Activated CD4-positive, alpha-beta memory T cell treated with anti-CD3 and anti-CD28 coated beads, Interleukin-2, amount 10 ng/mL, durations not matched to agents 7 days and 5 days (primary cell): ENCODE measurements around the gene UTP25. TPM values are rescaled to one million over a fixed set of nuclear protein-coding genes. Genes with fewer than 3 reads are reported as not detected.

ENCODE experiments used
- CTCF ChIA-PET: fragments of 350-600 bp; sonication (Branson Sonifier 250); formaldehyde crosslinking; loops from one replicate; lab custom pipeline; 2021; ENCODE audit warnings: antibody characterized with exemption, inconsistent platforms; lab: Charles Lee
- POLR2A ChIA-PET: fragments of 350-600 bp; sonication (Branson Sonifier 250); formaldehyde crosslinking; loops from one replicate; lab custom pipeline; 2021; ENCODE audit warnings: antibody characterized with exemption; lab: Charles Lee
- DNase-seq: peaks from one replicate; pipeline ENCODE4 v3.0.0-alpha.2; 2020
- H3K27ac Mint-ChIP-seq: one replicate; pipeline ENCODE4 v1.8.0; 2021; ENCODE audit warnings: mild to moderate bottlenecking, mixed read lengths
- H3K27me3 Mint-ChIP-seq: one replicate; pipeline ENCODE4 v1.8.0; 2021; ENCODE audit warnings: mixed read lengths
- H3K36me3 Mint-ChIP-seq: one replicate; pipeline ENCODE4 v1.8.0; 2021; ENCODE audit warnings: low read depth, mixed read lengths
- H3K4me1 Mint-ChIP-seq: one replicate; pipeline ENCODE4 v1.8.0; 2021; ENCODE audit warnings: mixed read lengths
- H3K4me3 Mint-ChIP-seq: one replicate; pipeline ENCODE4 v1.8.0; 2021; ENCODE audit warnings: mild to moderate bottlenecking, mixed read lengths
- H3K9me3 Mint-ChIP-seq: one replicate; pipeline ENCODE4 v1.8.0; 2021; ENCODE audit warnings: mixed read lengths
- total RNA-seq, 2 experiments: library from RNA; stranded (reverse); gene quantifications; one replicate each; pipeline ENCODE4 v1.2.3, GENCODE V29; 2021

UTP25 gene
- total RNA-seq, 2 experiments from 2014 or later = 5.7 to 5.8 TPM

- POLR2A ChIA-PET = no interaction called here
- H3K9me3 Mint-ChIP-seq = no peaks in the 10 kb centered on the region
Observed at GRCh38 chr1:209870151-209870831, 42.5 kb downstream of the UTP25 start.

GRCh38 chr1:209871006-209871405 lies 43.2 kb downstream of the UTP25 start:
- H3K36me3 Mint-ChIP-seq = no peaks in the 10 kb centered on the region
- DNase-seq = no peak
- H3K4me3 Mint-ChIP-seq = no peak overlapping the region
- CTCF ChIA-PET = interaction anchor here (2.8 kb wide), 1 partner anchor 11 kb away, joined by 11 read pairs; no protein-coding TSS in a partner anchor
- H3K27ac Mint-ChIP-seq = no peak overlapping the region
- POLR2A ChIA-PET = no interaction called here
- H3K4me1 Mint-ChIP-seq = no peaks in the 10 kb centered on the region
- peaks cover 44% of the 10 kb centered on the region for H3K27me3 Mint-ChIP-seq
- no peaks in the 10 kb centered on the region for H3K9me3 Mint-ChIP-seq

More at GRCh38 chr1:209870151-209870831, 42.5 kb downstream of the UTP25 start:
- no peak overlapping the region for H3K27ac Mint-ChIP-seq
- H3K4me3 Mint-ChIP-seq = no peak overlapping the region
- DNase-seq = no peak
- H3K4me1 Mint-ChIP-seq = no peaks in the 10 kb centered on the region
- CTCF ChIA-PET = interaction anchor here (2.8 kb wide), 1 partner anchor 10 kb away, joined by 11 read pairs; no protein-coding TSS in a partner anchor
- H3K27me3 Mint-ChIP-seq = peaks cover 41% of the 10 kb centered on the region
- no peaks in the 10 kb centered on the region for H3K36me3 Mint-ChIP-seq

DNA sequence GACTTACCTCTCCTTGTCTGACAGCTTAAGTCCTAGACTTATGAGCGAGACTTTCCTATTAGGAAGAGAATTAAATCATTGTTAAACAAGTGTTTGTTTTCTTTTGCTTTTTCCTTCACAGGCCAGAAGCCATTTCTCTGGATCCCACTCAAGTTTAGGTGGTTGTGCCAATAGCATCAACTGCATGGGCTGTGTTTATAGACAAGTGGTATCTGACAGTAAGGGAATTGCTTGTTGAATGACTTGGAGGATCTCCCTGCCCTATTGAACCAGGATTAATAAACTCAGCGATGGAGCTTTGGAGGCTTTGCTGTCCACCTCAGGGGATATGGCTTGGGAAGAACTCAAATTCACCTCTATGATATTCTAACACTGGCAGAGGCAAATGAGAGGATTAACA lies 43.7 kb downstream of the UTP25 start:
- ChIA-PET CTCF (interaction anchor here (2.8 kb wide), 1 partner anchor 11 kb away, joined by 11 read pairs; no protein-coding TSS in a partner anchor), POLR2A (no interaction called here)
- H3K27me3 Mint-ChIP-seq = peaks cover 43% of the 10 kb centered on the region
- H3K27ac Mint-ChIP-seq = no peak overlapping the region
- H3K9me3 Mint-ChIP-seq = no peaks in the 10 kb centered on the region
- H3K4me1 Mint-ChIP-seq = no peaks in the 10 kb centered on the region
- no peak for DNase-seq
- no peaks in the 10 kb centered on the region for H3K36me3 Mint-ChIP-seq
- H3K4me3 Mint-ChIP-seq = no peak overlapping the region

DNA sequence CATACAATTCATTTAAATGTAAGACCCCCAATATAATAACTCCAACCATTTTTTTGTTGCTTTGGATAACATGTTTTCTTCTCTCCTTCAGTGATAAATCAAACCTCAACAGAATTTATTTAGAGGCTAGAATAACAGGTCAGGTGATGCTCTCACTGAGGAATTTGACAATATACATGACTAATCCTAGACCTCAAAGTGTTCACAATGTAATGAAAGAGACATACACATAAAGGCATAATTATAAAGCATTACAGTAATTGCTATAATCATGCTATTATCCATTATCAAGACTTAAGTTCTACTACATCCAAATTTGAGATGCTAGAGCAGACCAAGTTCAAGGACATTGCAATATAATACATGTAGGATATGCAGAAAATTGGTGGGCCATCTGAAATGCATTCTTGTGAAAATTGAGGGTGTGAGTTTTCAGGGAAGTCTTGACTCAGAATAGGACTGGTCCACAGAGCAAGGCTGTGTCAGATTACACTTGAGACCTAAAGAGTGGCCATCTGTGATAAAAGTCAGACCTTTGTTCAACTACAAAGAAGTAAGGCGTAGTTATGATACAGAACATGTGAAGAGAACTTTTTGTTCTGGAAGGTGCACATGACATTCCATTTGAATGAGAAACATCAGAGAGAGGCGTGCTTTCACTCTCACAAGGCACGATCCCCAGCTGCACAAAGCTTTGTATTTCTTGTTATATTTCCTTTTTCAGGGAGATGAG lies 45.5 kb downstream of the UTP25 start:
- no peak overlapping the region for H3K27ac Mint-ChIP-seq
- ChIA-PET POLR2A (no interaction called here), CTCF (no interaction called here)
- H3K4me3 Mint-ChIP-seq = no peak overlapping the region
- no peaks in the 10 kb centered on the region for H3K4me1 Mint-ChIP-seq
- H3K36me3 Mint-ChIP-seq = no peaks in the 10 kb centered on the region
- peaks cover 46% of the 10 kb centered on the region for H3K27me3 Mint-ChIP-seq
- DNase-seq = no peak
- no peaks in the 10 kb centered on the region for H3K9me3 Mint-ChIP-seq

- Mint-ChIP-seq H3K27ac (no peak overlapping the region), H3K4me1 (no peaks in the 10 kb centered on the region), H3K27me3 (peaks cover 43% of the 10 kb centered on the region), H3K4me3 (no peak overlapping the region), H3K36me3 (no peaks in the 10 kb centered on the region), H3K9me3 (no peaks in the 10 kb centered on the region)
- CTCF ChIA-PET = interaction anchor here (0.5 kb wide), 1 partner anchor 226 kb away, joined by 3 read pairs; no protein-coding TSS in a partner anchor
- POLR2A ChIA-PET = no interaction called here
- DNase-seq = no peak
Observed at GRCh38 chr1:209875515-209875914, 47.7 kb downstream of the UTP25 start.

GRCh38 chr1:209876078-209876800 lies 48.5 kb downstream of the UTP25 start:
- Mint-ChIP-seq H3K4me1 (no peaks in the 10 kb centered on the region), H3K36me3 (no peaks in the 10 kb centered on the region), H3K27ac (no peak overlapping the region), H3K9me3 (no peaks in the 10 kb centered on the region), H3K4me3 (no peak overlapping the region), H3K27me3 (peaks cover 37% of the 10 kb centered on the region)
- POLR2A ChIA-PET = no interaction called here
- no peak for DNase-seq
- CTCF ChIA-PET = interaction anchor here (0.5 kb wide), 1 partner anchor 225 kb away, joined by 3 read pairs; no protein-coding TSS in a partner anchor

DNA sequence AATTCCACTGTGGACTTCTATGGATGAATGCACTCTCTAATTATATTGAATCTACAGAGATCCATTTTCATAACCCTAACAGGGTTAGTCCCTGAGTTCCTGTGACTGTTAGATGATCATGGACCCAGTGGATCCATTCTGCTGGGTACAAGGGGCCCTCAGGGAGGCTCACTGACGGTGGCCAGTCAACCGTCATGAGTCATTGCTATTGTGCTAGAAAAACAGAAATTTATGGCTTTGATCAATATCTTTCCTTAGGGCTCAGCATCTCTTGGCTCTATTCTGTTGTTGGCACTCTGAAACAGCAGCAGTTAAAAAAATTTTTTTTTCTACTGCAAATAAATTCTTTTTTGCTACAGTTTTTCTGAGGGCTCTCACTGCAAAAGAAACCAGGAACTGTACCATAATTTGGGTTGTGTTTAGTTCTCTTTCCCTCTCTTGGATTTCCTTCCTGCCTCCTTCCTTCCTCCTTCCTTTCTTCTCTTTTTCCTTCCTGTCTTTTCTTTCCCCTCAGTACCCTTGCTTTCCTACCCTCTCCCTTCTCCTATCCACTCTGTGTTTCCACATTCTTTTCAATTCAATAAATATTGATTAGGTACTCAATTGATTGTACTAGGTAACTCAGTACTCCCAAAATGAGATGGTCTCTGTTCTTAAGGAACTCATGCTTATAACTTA lies 49.5 kb downstream of the UTP25 start:
- ChIA-PET POLR2A (no interaction called here), CTCF (no interaction called here)
- no peak overlapping the region for H3K27ac Mint-ChIP-seq
- H3K27me3 Mint-ChIP-seq = peaks cover 40% of the 10 kb centered on the region
- no peaks in the 10 kb centered on the region for H3K9me3 Mint-ChIP-seq
- H3K4me3 Mint-ChIP-seq = no peak overlapping the region
- H3K4me1 Mint-ChIP-seq = no peaks in the 10 kb centered on the region
- no peak for DNase-seq
- H3K36me3 Mint-ChIP-seq = no peaks in the 10 kb centered on the region

DNA sequence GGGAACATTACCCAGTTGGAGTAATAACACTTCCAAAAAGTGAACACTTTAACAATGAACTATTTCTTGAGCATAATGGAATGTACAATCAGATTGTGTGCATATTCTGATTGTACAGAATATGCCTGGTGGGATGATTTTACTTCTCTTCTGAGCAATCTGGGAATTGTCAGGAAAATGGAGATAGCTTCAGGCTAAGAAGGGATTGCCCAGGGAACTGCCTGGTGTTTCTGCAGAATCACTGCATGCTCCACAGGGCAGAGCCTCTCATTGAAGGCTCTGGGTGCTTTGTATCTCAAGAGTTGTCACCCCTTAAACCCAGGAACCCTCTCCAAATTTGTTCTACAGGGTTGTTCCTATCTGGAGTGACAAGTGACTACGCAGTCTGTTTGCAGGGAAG lies 51.2 kb downstream of the UTP25 start:
- H3K27me3 Mint-ChIP-seq = peaks cover 45% of the 10 kb centered on the region
- H3K9me3 Mint-ChIP-seq = no peaks in the 10 kb centered on the region
- CTCF ChIA-PET = interaction anchor here (0.8 kb wide), 1 partner anchor 17 kb away, joined by 4 read pairs; no protein-coding TSS in a partner anchor
- H3K36me3 Mint-ChIP-seq = no peaks in the 10 kb centered on the region
- H3K4me1 Mint-ChIP-seq = no peaks in the 10 kb centered on the region
- no peak overlapping the region for H3K4me3 Mint-ChIP-seq
- POLR2A ChIA-PET = no interaction called here
- no peak for DNase-seq
- no peak overlapping the region for H3K27ac Mint-ChIP-seq

- Mint-ChIP-seq H3K27me3 (peaks cover 44% of the 10 kb centered on the region), H3K4me3 (no peak overlapping the region), H3K36me3 (no peaks in the 10 kb centered on the region), H3K9me3 (no peaks in the 10 kb centered on the region), H3K27ac (no peak overlapping the region), H3K4me1 (peaks cover 3% of the 10 kb centered on the region)
- ChIA-PET CTCF (interaction anchor here (0.5 to 1.0 kb wide), 3 partner anchors 19 to 158 kb away, joined by 3 to 5 read pairs (median 3); no protein-coding TSS in a partner anchor), POLR2A (no interaction called here)
- no peak for DNase-seq
Observed at GRCh38 chr1:209879539-209879938, 51.8 kb downstream of the UTP25 start.

- DNase-seq = no peak
- Mint-ChIP-seq H3K9me3 (no peaks in the 10 kb centered on the region), H3K4me3 (no peak overlapping the region), H3K4me1 (peaks cover 5% of the 10 kb centered on the region), H3K36me3 (no peaks in the 10 kb centered on the region), H3K27ac (no peak overlapping the region), H3K27me3 (peaks cover 44% of the 10 kb centered on the region)
- POLR2A ChIA-PET = no interaction called here
- CTCF ChIA-PET = interaction anchor here (0.5 to 1.0 kb wide), 3 partner anchors 20 to 158 kb away, joined by 3 to 5 read pairs (median 3); no protein-coding TSS in a partner anchor
Observed at GRCh38 chr1:209880031-209880430, 52.3 kb downstream of the UTP25 start.

GRCh38 chr1:209881619-209882018 lies 53.8 kb downstream of the UTP25 start:
- POLR2A ChIA-PET = no interaction called here
- CTCF ChIA-PET = no interaction called here
- Mint-ChIP-seq H3K27ac (no peak overlapping the region), H3K36me3 (no peaks in the 10 kb centered on the region), H3K4me1 (peaks cover 5% of the 10 kb centered on the region), H3K27me3 (peaks cover 44% of the 10 kb centered on the region), H3K9me3 (no peaks in the 10 kb centered on the region), H3K4me3 (no peak overlapping the region)
- no peak for DNase-seq

DNA sequence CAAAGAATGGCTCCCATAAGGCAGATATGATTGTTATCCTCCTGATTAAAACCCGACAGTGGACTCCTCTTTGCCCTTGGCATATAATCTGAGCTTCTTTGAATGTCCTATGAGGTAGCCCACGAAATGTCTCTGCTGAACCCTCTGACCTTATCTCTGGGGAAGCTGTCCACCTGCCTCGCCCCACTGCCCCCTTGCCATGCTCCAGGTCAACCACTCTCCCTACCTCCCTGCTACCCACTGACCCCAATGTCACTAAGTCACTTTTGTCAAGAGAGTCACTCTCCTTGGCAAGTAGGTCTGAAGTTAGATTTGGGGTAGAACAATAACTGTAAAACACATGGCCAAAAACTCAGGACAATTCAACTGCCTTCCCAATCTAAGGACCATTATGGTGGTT lies 54.5 kb downstream of the UTP25 start:
- Mint-ChIP-seq H3K4me3 (no peak overlapping the region), H3K9me3 (no peaks in the 10 kb centered on the region), H3K27me3 (peaks cover 50% of the 10 kb centered on the region), H3K36me3 (no peaks in the 10 kb centered on the region), H3K27ac (no peak overlapping the region), H3K4me1 (peaks cover 5% of the 10 kb centered on the region)
- ChIA-PET CTCF (no interaction called here), POLR2A (no interaction called here)
- DNase-seq = no peak
